Memory B cell (primary cell): ENCODE measurements around the gene DMBT1.

Experiments
- ATAC-seq: fragments of 150-1000 bp; cut with Tn5 transposase; 2 replicates; pipeline ENCODE4 v1.10.0; 2021; ENCODE audit warnings: low read depth, mild to moderate bottlenecking, moderate library complexity
- DNase-seq, 2 donors: peaks; one replicate each; pipeline ENCODE4 v3.0.0; 2022; ENCODE audit warnings: low spot score in 2 of 2
- H3K27ac Mint-ChIP-seq: one replicate; pipeline ENCODE4 v1.8.0; 2022; ENCODE audit warnings: mild to moderate bottlenecking, moderate library complexity, mixed read lengths
- H3K27me3 Mint-ChIP-seq: one replicate; pipeline ENCODE4 v1.8.0; 2022; ENCODE audit warnings: mixed read lengths
- H3K36me3 Mint-ChIP-seq: one replicate; pipeline ENCODE4 v1.8.0; 2022; ENCODE audit warnings: mild to moderate bottlenecking, mixed read lengths
- H3K4me1 Mint-ChIP-seq: one replicate; pipeline ENCODE4 v1.8.0; 2022; ENCODE audit warnings: mixed read lengths
- H3K4me3 Mint-ChIP-seq: one replicate; pipeline ENCODE4 v1.8.0; 2022; ENCODE audit warnings: mild to moderate bottlenecking, moderate library complexity, mixed read lengths
- H3K9me3 Mint-ChIP-seq: one replicate; pipeline ENCODE4 v1.8.0; 2022; ENCODE audit warnings: mixed read lengths

The DMBT1 gene

GRCh38 chr10:122560279-122560804 is at the start of gene DMBT1:
DMBT1 (plus strand) TSS chr10:122560754; CDS start chr10:122560771, 17 bp downstream.
- no peak within 1 kb of the TSS for H3K27ac Mint-ChIP-seq
- DNase-seq, result no peak
- peaks cover 2% of the 10 kb centered on the region for H3K36me3 Mint-ChIP-seq
- H3K27me3 Mint-ChIP-seq, result peaks cover 16% of the 10 kb centered on the region
- no peak for ATAC-seq
- H3K4me1 Mint-ChIP-seq, result no peaks in the 10 kb centered on the region
- H3K4me3 Mint-ChIP-seq, result no peak within 1 kb of the TSS
- peaks cover 2% of the 10 kb centered on the region for H3K9me3 Mint-ChIP-seq

DNA sequence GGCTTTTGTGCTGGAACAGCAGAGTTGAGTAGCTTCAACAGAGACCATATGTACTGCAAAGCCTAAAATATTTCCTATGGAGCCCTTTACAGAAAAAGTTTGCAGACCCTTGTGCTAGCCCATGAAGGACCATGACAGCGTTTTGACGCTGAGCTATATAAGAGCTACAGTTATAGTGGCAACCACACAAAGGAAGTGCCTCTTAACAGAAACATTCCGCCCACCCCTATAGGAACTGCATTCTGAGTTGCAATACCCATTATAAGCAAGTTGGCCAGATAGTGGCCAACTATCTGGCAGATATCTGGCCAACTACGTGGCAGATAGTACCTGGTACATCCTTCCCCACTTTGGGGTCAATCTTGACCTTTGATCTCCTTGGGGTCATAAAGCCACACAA is 47.5 kb upstream of the DMBT1 start:
- no peaks in the 10 kb centered on the region for H3K27me3 Mint-ChIP-seq
- no peak for ATAC-seq
- no peaks in the 10 kb centered on the region for H3K4me1 Mint-ChIP-seq
- H3K36me3 Mint-ChIP-seq, result no peaks in the 10 kb centered on the region
- no peak overlapping the region for H3K27ac Mint-ChIP-seq
- no peaks in the 10 kb centered on the region for H3K9me3 Mint-ChIP-seq
- no peak for DNase-seq
- H3K4me3 Mint-ChIP-seq, result no peak overlapping the region

- Mint-ChIP-seq H3K36me3 (no peaks in the 10 kb centered on the region), H3K27me3 (no peaks in the 10 kb centered on the region), H3K9me3 (no peaks in the 10 kb centered on the region), H3K27ac (no peak overlapping the region), H3K4me3 (no peak overlapping the region), H3K4me1 (no peaks in the 10 kb centered on the region)
- DNase-seq (no peak), ATAC-seq (no peak)
These were observed 46.3 kb upstream of the DMBT1 start for GRCh38 chr10:122514045-122514840.

DNA sequence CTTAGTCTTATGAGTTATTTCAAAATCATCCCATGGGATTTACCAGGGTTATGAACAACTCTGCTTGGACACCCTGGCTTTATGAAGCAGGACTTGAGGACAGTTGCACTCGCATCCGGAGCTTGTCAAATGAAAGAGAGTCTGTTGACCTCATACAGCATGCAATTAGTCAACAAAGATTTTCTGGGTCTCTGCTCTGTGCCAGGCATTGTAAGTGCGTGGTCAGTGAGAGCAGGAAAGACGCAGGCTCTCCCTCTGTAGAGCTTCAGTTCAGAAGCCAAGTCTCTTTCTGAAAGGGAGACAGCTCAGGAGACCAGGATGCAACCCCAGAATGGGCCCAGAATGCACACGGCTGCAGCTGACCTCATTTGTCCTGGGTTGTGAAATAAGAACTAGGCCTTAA is 45.5 kb upstream of the DMBT1 start:
- no peak overlapping the region for H3K27ac Mint-ChIP-seq
- no peak for ATAC-seq
- no peaks in the 10 kb centered on the region for H3K4me1 Mint-ChIP-seq
- no peaks in the 10 kb centered on the region for H3K9me3 Mint-ChIP-seq
- H3K4me3 Mint-ChIP-seq, result no peak overlapping the region
- no peaks in the 10 kb centered on the region for H3K27me3 Mint-ChIP-seq
- no peaks in the 10 kb centered on the region for H3K36me3 Mint-ChIP-seq
- no peak for DNase-seq

DNA sequence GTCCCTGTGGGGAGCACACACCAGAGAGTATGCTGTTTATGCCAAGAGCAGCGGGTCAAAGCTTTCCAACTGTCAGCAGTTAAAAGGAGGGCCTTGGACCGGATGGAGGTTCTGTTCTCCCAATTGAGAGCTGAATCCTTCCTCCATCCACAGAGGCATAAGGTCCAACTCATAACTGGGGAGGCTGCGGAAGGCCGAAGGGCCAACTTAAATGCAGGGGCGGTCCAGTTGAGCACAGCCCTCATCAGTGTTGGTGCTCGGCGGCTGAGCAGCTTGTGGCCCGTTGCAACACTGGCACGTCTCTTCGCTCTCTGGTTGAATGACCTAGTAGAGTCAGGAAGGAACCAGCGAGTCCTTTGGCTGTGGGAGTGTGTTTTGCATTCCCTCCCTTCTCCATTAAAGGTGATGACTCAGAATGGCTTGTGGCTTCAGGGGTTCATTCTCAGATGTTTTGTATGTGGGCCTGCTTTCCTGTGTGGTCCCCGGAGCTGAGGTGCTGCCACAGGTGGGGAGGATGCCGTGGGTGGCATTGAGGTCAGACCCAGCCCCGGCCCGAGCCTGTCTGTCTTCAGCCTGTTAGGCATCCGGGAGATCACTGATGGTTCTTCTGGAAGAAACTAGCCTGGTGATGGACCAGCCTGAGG is 44.8 kb upstream of the DMBT1 start:
- Mint-ChIP-seq H3K27ac (no peak overlapping the region), H3K4me3 (no peak overlapping the region)

DNA sequence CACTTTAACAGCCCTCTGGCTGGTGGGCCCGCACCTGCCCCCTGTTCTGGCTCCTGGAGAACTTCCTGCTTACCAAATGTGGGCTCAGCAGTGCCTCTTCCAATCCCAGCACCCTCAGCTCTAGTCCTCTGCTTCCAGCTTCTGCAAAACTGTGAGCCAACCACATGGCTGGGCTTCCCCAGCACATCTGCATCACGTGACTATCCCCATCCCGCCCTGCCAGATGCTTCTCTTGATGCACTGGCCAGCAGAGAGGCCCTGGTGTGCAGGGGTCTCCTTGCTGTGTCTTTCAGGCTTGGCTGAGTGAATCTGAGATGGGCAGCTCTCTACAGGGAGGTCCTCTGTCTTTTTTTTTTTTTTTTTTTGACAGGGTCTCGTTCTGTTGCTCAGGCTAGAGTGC is 43.8 kb upstream of the DMBT1 start:
- no peaks in the 10 kb centered on the region for H3K36me3 Mint-ChIP-seq
- no peak overlapping the region for H3K27ac Mint-ChIP-seq
- ATAC-seq (no peak), DNase-seq (no peak)
- H3K9me3 Mint-ChIP-seq, result no peaks in the 10 kb centered on the region
- H3K27me3 Mint-ChIP-seq, result peaks cover 2% of the 10 kb centered on the region
- no peak overlapping the region for H3K4me3 Mint-ChIP-seq
- H3K4me1 Mint-ChIP-seq, result no peaks in the 10 kb centered on the region

More for the DNA sequence above, 44.8 kb upstream of the DMBT1 start:
- Mint-ChIP-seq H3K36me3 (no peaks in the 10 kb centered on the region), H3K27me3 (peaks cover 2% of the 10 kb centered on the region), H3K4me1 (no peaks in the 10 kb centered on the region), H3K9me3 (no peaks in the 10 kb centered on the region)
- no peak for ATAC-seq
- no peak for DNase-seq

DNA sequence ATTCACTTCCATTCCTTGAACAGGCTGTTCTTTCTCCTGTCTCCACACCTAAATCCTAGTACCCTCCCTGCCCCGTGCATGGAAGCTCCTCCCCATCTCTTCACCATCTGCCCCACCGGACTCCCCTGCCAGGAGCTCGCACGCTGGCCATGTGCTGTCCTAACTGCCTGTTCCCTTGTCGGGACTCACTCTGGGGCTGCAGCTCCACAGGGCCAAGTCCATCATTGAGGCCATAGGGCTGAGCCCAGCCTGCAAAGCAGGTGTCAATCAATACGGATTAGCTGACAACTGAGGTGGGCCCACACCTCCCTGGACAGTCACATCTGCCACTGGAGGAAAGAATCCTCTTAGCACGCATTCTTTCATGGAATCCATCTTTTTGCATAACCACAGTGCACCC is 41.4 kb upstream of the DMBT1 start:
- peaks cover 2% of the 10 kb centered on the region for H3K27me3 Mint-ChIP-seq
- no peak overlapping the region for H3K4me3 Mint-ChIP-seq
- DNase-seq, result no peak
- ATAC-seq, result no peak
- H3K4me1 Mint-ChIP-seq, result no peaks in the 10 kb centered on the region
- H3K36me3 Mint-ChIP-seq, result no peaks in the 10 kb centered on the region
- H3K9me3 Mint-ChIP-seq, result no peaks in the 10 kb centered on the region
- H3K27ac Mint-ChIP-seq, result no peak overlapping the region

DNA sequence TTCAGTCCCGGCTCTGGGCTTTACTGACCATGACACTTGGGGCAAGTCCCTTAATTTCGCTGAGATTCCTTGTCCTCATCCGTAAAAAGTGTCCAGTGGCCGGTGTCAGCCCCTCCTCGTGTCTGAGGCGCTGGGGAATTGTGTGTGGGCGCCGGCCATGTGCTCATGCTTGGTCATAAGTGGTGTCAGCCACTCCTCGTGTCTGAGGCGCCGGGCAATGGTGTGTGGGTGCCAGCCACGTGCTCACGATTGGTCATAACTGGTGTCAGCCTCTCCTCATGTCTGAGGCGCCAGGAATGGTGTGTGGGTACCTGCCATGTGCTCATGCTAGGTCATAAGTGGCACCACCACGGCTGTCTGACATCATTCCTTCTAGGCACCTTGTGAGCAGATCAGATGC is 40.7 kb upstream of the DMBT1 start:
- Mint-ChIP-seq H3K9me3 (no peaks in the 10 kb centered on the region), H3K4me3 (no peak overlapping the region)
- ATAC-seq, result no peak

DNA sequence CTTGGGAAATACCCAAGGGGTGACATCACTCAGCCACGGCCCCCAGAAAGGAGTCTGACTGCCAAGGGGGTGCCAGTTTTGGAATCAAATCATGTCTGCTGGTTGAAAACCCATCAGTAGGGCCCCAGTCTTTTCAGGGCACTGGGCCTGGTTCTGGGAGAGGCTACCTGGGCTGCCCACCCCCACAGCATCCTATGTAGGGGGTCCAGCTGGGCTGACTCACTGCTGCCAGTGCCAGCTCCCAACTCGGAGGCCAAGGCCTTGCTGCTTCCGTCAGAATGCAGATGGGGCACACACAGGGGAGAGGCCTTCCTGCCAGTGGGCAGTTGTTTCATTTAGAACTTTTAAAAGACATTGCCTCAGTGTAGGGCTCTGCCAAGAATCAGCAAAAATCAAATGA is 39.5 kb upstream of the DMBT1 start:
- peaks cover 2% of the 10 kb centered on the region for H3K27me3 Mint-ChIP-seq
- no peaks in the 10 kb centered on the region for H3K4me1 Mint-ChIP-seq
- H3K4me3 Mint-ChIP-seq, result no peak overlapping the region
- ATAC-seq, result no peak
- no peaks in the 10 kb centered on the region for H3K36me3 Mint-ChIP-seq
- DNase-seq, result no peak
- no peak overlapping the region for H3K27ac Mint-ChIP-seq
- no peaks in the 10 kb centered on the region for H3K9me3 Mint-ChIP-seq

More for the DNA sequence above, 40.7 kb upstream of the DMBT1 start:
- no peak for DNase-seq
- Mint-ChIP-seq H3K27ac (no peak overlapping the region), H3K4me1 (no peaks in the 10 kb centered on the region), H3K27me3 (peaks cover 2% of the 10 kb centered on the region), H3K36me3 (no peaks in the 10 kb centered on the region)

GRCh38 chr10:122524811-122525210 is 35.7 kb upstream of the DMBT1 start:
- H3K27ac Mint-ChIP-seq, result no peak overlapping the region
- no peaks in the 10 kb centered on the region for H3K9me3 Mint-ChIP-seq
- no peaks in the 10 kb centered on the region for H3K36me3 Mint-ChIP-seq
- ATAC-seq (no peak), DNase-seq (no peak)
- H3K27me3 Mint-ChIP-seq, result peaks cover 3% of the 10 kb centered on the region
- no peak overlapping the region for H3K4me3 Mint-ChIP-seq
- H3K4me1 Mint-ChIP-seq, result no peaks in the 10 kb centered on the region

GRCh38 chr10:122525788-122526187 is 34.8 kb upstream of the DMBT1 start:
- Mint-ChIP-seq H3K9me3 (no peaks in the 10 kb centered on the region), H3K36me3 (no peaks in the 10 kb centered on the region), H3K27ac (no peak overlapping the region), H3K27me3 (peaks cover 1% of the 10 kb centered on the region), H3K4me3 (no peak overlapping the region), H3K4me1 (no peaks in the 10 kb centered on the region)
- ATAC-seq, result no peak
- no peak for DNase-seq

- Mint-ChIP-seq H3K9me3 (no peaks in the 10 kb centered on the region), H3K4me3 (no peak overlapping the region), H3K36me3 (no peaks in the 10 kb centered on the region), H3K27me3 (peaks cover 1% of the 10 kb centered on the region), H3K4me1 (no peaks in the 10 kb centered on the region), H3K27ac (no peak overlapping the region)
- DNase-seq (no peak), ATAC-seq (no peak)
These were observed 33.7 kb upstream of the DMBT1 start for GRCh38 chr10:122526892-122527291.

GRCh38 chr10:122530177-122530576 is 30.4 kb upstream of the DMBT1 start:
- DNase-seq (no peak), ATAC-seq (no peak)
- H3K4me1 Mint-ChIP-seq, result no peaks in the 10 kb centered on the region
- no peak overlapping the region for H3K4me3 Mint-ChIP-seq
- no peak overlapping the region for H3K27ac Mint-ChIP-seq
- H3K9me3 Mint-ChIP-seq, result no peaks in the 10 kb centered on the region
- H3K36me3 Mint-ChIP-seq, result no peaks in the 10 kb centered on the region
- peaks cover 1% of the 10 kb centered on the region for H3K27me3 Mint-ChIP-seq

GRCh38 chr10:122531261-122531660 is 29.3 kb upstream of the DMBT1 start:
- Mint-ChIP-seq H3K36me3 (no peaks in the 10 kb centered on the region), H3K27ac (no peak overlapping the region), H3K4me1 (no peaks in the 10 kb centered on the region), H3K4me3 (no peak overlapping the region), H3K27me3 (peaks cover 1% of the 10 kb centered on the region), H3K9me3 (no peaks in the 10 kb centered on the region)
- DNase-seq, result no peak
- no peak for ATAC-seq
